Measurements from ENCODE around the gene CFAP74. TPM values are rescaled to one million over a fixed set of nuclear protein-coding genes. Genes with fewer than 3 reads are reported as not detected.

The CFAP74 gene
- total RNA-seq, 1 donor from 2014 or later, result 0.35 TPM

DNA sequence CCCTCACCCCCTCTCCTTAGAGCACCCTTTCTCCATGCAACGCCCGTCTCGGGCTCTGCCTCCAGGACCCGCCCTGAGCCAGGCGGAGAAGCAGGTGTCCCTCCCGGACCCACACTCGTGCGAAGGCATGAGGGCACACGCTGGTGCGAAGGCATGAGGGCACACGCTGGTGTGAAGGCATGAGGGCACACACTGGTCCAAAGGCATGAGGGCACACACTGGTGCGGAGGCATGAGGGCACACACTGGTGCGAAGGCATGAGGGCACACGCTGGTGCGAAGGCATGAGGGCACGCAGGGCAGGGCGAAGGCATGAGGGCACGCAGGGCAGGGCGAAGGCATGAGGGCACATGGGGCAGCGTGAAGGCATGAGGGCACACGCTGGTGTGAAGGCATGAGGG is 78.7 kb downstream of the CFAP74 start:
- ATAC-seq, result no peak
- intact Hi-C loops (cut with DNase I), result no loop called here
- H3K36me3 ChIP-seq, result no peaks in the 10 kb centered on the region
- no peak for DNase-seq
- no peaks in the 10 kb centered on the region for H3K27me3 ChIP-seq
- no peaks in the 10 kb centered on the region for H3K4me1 ChIP-seq
- H3K4me3 ChIP-seq, result no peak overlapping the region
- TF ChIP-seq, protein P1, sequence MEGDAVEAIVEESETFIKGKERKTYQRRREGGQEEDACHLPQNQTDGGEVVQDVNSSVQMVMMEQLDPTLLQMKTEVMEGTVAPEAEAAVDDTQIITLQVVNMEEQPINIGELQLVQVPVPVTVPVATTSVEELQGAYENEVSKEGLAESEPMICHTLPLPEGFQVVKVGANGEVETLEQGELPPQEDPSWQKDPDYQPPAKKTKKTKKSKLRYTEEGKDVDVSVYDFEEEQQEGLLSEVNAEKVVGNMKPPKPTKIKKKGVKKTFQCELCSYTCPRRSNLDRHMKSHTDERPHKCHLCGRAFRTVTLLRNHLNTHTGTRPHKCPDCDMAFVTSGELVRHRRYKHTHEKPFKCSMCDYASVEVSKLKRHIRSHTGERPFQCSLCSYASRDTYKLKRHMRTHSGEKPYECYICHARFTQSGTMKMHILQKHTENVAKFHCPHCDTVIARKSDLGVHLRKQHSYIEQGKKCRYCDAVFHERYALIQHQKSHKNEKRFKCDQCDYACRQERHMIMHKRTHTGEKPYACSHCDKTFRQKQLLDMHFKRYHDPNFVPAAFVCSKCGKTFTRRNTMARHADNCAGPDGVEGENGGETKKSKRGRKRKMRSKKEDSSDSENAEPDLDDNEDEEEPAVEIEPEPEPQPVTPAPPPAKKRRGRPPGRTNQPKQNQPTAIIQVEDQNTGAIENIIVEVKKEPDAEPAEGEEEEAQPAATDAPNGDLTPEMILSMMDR (IDR thresholded peaks at IDR 0.05), result no peak
- no peak overlapping the region for H3K27ac ChIP-seq
- no peaks in the 10 kb centered on the region for H3K9me3 ChIP-seq

DNA sequence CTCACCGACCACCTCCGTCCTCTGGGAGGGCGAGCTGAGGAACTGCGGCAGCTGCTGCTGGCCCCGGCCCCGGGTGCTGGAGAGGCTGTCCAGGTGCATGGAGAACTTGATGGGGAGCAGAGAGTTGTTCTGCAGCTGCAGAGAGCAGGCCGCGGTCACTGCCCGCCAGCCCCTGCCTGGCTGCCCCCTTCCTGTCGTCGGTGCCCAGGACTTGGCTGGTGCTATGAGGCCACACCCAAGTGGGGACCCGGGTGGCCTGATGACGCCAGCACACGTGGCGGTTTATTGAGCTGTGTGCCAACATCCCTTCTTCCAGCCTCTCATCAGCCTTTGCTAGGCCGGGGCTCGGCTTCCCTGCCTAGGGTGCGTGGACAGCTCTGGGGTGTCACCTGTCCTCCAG is 79.2 kb downstream of the CFAP74 start:
- no peaks in the 10 kb centered on the region for H3K36me3 ChIP-seq
- H3K27ac ChIP-seq, result no peak overlapping the region
- no peaks in the 10 kb centered on the region for H3K4me1 ChIP-seq
- no peaks in the 10 kb centered on the region for H3K27me3 ChIP-seq
- H3K9me3 ChIP-seq, result no peaks in the 10 kb centered on the region
- intact Hi-C loops (cut with DNase I), result no loop called here
- no peak for DNase-seq
- TF ChIP-seq, protein P1 (IDR thresholded peaks at IDR 0.05), result no peak
- no peak for ATAC-seq
- H3K4me3 ChIP-seq, result no peak overlapping the region

DNA sequence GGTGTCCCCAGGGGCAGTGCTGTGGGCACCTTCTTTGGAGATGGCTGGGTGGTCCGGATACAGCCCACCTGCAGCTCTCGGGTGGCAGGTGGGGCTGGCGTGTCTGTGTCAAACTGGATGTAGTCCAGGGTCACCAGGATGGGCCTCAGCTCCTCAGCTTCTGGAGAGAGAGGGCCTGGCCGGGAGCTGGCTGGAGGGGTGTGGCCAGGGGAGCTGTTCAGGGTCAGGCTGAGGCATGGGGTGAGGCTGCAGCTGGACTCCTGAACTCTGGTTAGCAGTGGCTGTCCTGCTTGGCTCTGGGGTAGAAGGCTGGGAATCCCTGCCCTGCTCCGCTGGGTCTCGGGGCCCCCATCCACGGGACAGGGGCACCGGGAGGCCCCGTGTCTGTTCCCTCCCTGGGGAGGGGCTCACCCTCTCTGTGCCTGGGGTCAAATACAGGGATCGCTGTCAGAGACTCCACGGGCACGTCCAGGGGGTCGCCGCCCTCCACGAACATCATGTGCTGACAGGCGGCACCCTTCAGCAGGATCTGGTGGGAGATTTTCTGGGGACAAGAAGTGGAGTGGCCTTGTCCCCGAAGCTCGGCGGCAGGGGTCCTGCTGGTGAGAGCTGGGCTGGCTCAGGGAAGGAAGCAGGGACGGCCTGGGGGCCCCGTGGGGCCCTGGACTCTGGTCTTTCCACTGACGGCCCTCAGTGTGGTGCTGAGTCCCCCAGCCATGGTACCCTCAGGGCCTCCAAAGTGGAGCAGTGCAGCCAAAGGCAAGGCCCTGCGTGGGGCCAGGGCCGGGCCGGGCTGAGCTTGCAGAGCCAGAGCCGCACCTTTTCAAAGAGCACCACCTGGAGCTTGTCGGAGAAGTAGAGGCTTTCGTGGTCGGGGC is 80.4 kb downstream of the CFAP74 start:
- Histone ChIP-seq H3K27ac (no peak overlapping the region), H3K27me3 (no peaks in the 10 kb centered on the region), H3K36me3 (no peaks in the 10 kb centered on the region), H3K9me3 (no peaks in the 10 kb centered on the region), H3K4me1 (peaks cover 7% of the 10 kb centered on the region), H3K4me3 (no peak overlapping the region)
- ATAC-seq, result no peak
- TF ChIP-seq, protein P1 (IDR thresholded peaks at IDR 0.05), result no peak
- no peak for DNase-seq
- intact Hi-C loops (cut with DNase I), result no loop called here

DNA sequence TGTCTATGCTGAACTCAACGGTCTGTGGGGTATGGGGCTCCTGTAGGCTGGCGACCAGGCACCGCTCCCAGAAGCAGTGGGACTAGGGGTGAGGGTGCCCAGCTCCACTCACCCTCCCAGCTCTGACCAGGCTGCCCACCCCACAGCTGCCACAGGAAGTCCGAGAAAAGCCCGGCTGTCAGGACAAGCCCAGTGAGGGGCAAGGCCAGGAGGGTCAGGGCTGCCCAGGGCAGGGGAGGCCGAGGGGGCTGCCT is 81.0 kb downstream of the CFAP74 start:
- H3K4me3 ChIP-seq, result no peak overlapping the region
- H3K27me3 ChIP-seq, result no peaks in the 10 kb centered on the region
- no peaks in the 10 kb centered on the region for H3K9me3 ChIP-seq
- ATAC-seq (no peak), DNase-seq (peak; percentile 66)
- peaks cover 9% of the 10 kb centered on the region for H3K4me1 ChIP-seq
- H3K27ac ChIP-seq, result no peak overlapping the region
- intact Hi-C loops (cut with DNase I), result no loop called here
- TF ChIP-seq, protein P1 (IDR thresholded peaks at IDR 0.05), result no peak
- no peaks in the 10 kb centered on the region for H3K36me3 ChIP-seq

DNA sequence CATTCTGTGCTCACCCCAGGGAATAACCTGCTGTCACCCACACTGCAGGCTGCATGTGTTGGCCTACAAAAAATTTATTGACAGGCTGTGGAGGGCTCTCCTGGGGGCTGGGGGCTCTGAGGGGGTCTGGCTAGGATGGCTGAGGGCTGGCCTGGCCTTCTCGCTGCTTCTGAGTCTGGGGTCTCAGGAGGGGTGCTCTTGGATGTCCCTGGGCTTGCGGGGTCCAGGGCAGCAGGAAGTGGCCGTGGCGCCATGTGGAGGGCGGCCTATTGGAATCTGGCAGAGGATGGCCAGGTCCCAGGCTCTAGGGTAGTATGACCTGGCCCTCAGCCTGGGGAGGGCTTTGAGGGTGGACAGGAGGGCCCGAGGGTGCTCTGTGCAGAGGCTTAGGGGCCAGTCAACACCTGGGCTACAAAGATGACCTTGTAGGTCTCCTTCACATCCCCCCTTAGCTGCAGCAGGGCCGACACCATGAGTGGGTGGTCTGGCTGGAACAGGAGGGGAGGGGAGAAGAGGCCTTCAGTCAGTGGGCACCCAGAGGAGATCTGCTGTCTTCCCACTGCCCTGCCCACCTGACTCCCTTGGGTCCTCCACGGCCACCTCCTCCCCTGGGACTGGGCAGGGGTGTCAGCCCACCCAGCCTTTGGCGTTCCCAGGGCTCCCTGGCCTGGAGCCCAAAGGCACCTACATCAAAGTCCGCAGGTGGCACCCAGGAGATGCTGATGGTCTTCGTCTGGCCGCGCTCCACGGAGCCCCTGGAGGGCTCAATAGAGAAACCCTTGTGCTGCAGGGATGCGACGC is 81.5 kb downstream of the CFAP74 start:
- no peak overlapping the region for H3K4me3 ChIP-seq
- intact Hi-C loops (cut with DNase I), result no loop called here
- TF ChIP-seq, protein P1 (IDR thresholded peaks at IDR 0.05), result no peak
- H3K36me3 ChIP-seq, result no peaks in the 10 kb centered on the region
- no peak overlapping the region for H3K27ac ChIP-seq
- no peaks in the 10 kb centered on the region for H3K9me3 ChIP-seq
- ATAC-seq, result no peak
- peak; percentile 62 for DNase-seq
- peaks cover 9% of the 10 kb centered on the region for H3K4me1 ChIP-seq
- no peaks in the 10 kb centered on the region for H3K27me3 ChIP-seq
